SJCRH30 (cell line): ENCODE measurements around the gene ACTG1. TPM values are rescaled to one million over a fixed set of nuclear protein-coding genes. Genes with fewer than 3 reads are reported as not detected.

Source experiments
- DNase-seq, 2 experiments: peaks; one replicate each; pipeline ENCODE4 v3.0.0-alpha.2; 2015 to 2020
- H3K27ac ChIP-seq: fragments of 250-450 bp; sonication (Bioruptor Pico); 2 replicates; pipeline ENCODE4 v1.5.1; 2020; ENCODE audit warnings: mild to moderate bottlenecking, moderate library complexity
- H3K27me3 ChIP-seq: fragments of 250-450 bp; sonication (Bioruptor Pico); 2 replicates; pipeline ENCODE4 v1.5.1; 2020; ENCODE audit warnings: mild to moderate bottlenecking, moderate library complexity
- H3K36me3 ChIP-seq: fragments of 250-450 bp; sonication (Bioruptor Pico); 2 replicates; pipeline ENCODE4 v1.5.1; 2020; ENCODE audit warnings: mild to moderate bottlenecking, moderate library complexity
- H3K4me1 ChIP-seq: fragments of 250-450 bp; sonication (Bioruptor Pico); 2 replicates; pipeline ENCODE4 v1.5.1; 2020; ENCODE audit warnings: mild to moderate bottlenecking, moderate library complexity
- H3K4me3 ChIP-seq: fragments of 250-450 bp; sonication (Bioruptor Pico); 2 replicates; pipeline ENCODE4 v1.5.1; 2020; ENCODE audit warnings: mild to moderate bottlenecking, moderate library complexity
- H3K9me3 ChIP-seq: fragments of 250-450 bp; sonication (Bioruptor Pico); replicated peaks from 2 replicates; pipeline ENCODE4 v1.5.1; 2020; ENCODE audit warnings: mild to moderate bottlenecking, moderate library complexity
- total RNA-seq: library from RNA; depleted of rRNA; stranded (reverse); fragments of >200 nt; shearing (Covaris generic); gene quantifications from 2 replicates; pipeline ENCODE4 v1.2.3, GENCODE V29; 2014

ACTG1 gene
- total RNA-seq, 1 experiment from 2014 or later: 3,121 TPM

- H3K27ac ChIP-seq: no peak overlapping the region
- peaks cover 9% of the 10 kb centered on the region; the same call in 1 of the 2 replicates for H3K4me1 ChIP-seq
- no peak for DNase-seq
- H3K9me3 ChIP-seq: no peaks in the 10 kb centered on the region
- H3K36me3 ChIP-seq: peaks cover 34% of the 10 kb centered on the region
- H3K4me3 ChIP-seq: peak overlapping the region; percentile 83
- H3K27me3 ChIP-seq: no peaks in the 10 kb centered on the region
These were observed 38.3 kb upstream of the ACTG1 start for GRCh38 chr17:81550830-81551457.

GRCh38 chr17:81550285-81550684, 37.7 kb upstream of the ACTG1 start:
- H3K4me3 ChIP-seq: no peak overlapping the region
- peaks cover 39% of the 10 kb centered on the region for H3K36me3 ChIP-seq
- DNase-seq: no peak
- H3K9me3 ChIP-seq: no peaks in the 10 kb centered on the region
- no peak overlapping the region for H3K27ac ChIP-seq
- H3K27me3 ChIP-seq: no peaks in the 10 kb centered on the region
- peaks cover 9% of the 10 kb centered on the region; the same call in 1 of the 2 replicates for H3K4me1 ChIP-seq

- Histone ChIP-seq H3K9me3 (no peaks in the 10 kb centered on the region), H3K4me3 (no peak overlapping the region), H3K27me3 (no peaks in the 10 kb centered on the region), H3K4me1 (peaks cover 9% of the 10 kb centered on the region; the same call in 1 of the 2 replicates), H3K27ac (no peak overlapping the region), H3K36me3 (peaks cover 44% of the 10 kb centered on the region)
- DNase-seq: no peak
These were observed 37.2 kb upstream of the ACTG1 start for GRCh38 chr17:81549826-81550225.

- Histone ChIP-seq H3K27ac (no peak overlapping the region), H3K9me3 (no peaks in the 10 kb centered on the region), H3K4me3 (no peak overlapping the region), H3K36me3 (peaks cover 50% of the 10 kb centered on the region), H3K27me3 (no peaks in the 10 kb centered on the region), H3K4me1 (peaks cover 9% of the 10 kb centered on the region; the same call in 1 of the 2 replicates)
- DNase-seq: no peak
These were observed 36.5 kb upstream of the ACTG1 start for GRCh38 chr17:81549031-81549557.

- Histone ChIP-seq H3K36me3 (peaks cover 59% of the 10 kb centered on the region), H3K27ac (no peak overlapping the region)
These were observed 35.0 kb upstream of the ACTG1 start for GRCh38 chr17:81547614-81547982.

GRCh38 chr17:81546906-81547613, 34.5 kb upstream of the ACTG1 start:
- Histone ChIP-seq H3K27me3 (no peaks in the 10 kb centered on the region), H3K4me3 (no peak overlapping the region), H3K27ac (no peak overlapping the region), H3K4me1 (peaks cover 6% of the 10 kb centered on the region; the same call in 1 of the 2 replicates), H3K36me3 (peaks cover 59% of the 10 kb centered on the region), H3K9me3 (no peaks in the 10 kb centered on the region)
- DNase-seq: no peak

More at GRCh38 chr17:81547614-81547982, 35.0 kb upstream of the ACTG1 start:
- Histone ChIP-seq H3K4me3 (no peak overlapping the region), H3K27me3 (no peaks in the 10 kb centered on the region), H3K9me3 (no peaks in the 10 kb centered on the region), H3K4me1 (peaks cover 6% of the 10 kb centered on the region; the same call in 1 of the 2 replicates)
- no peak for DNase-seq

- Histone ChIP-seq H3K36me3 (peaks cover 59% of the 10 kb centered on the region), H3K4me3 (no peak overlapping the region), H3K27me3 (no peaks in the 10 kb centered on the region), H3K4me1 (no peaks in the 10 kb centered on the region), H3K27ac (no peak overlapping the region), H3K9me3 (no peaks in the 10 kb centered on the region)
- no peak for DNase-seq
These were observed 32.8 kb upstream of the ACTG1 start for GRCh38 chr17:81545160-81545949.

GRCh38 chr17:81544281-81544974, 31.8 kb upstream of the ACTG1 start:
- Histone ChIP-seq H3K9me3 (no peaks in the 10 kb centered on the region), H3K4me1 (peaks cover 3% of the 10 kb centered on the region; the same call in 1 of the 2 replicates), H3K27me3 (no peaks in the 10 kb centered on the region), H3K27ac (no peak overlapping the region), H3K36me3 (peaks cover 59% of the 10 kb centered on the region), H3K4me3 (no peak overlapping the region)
- DNase-seq: no peak

GRCh38 chr17:81543756-81544155, 31.2 kb upstream of the ACTG1 start:
- Histone ChIP-seq H3K9me3 (no peaks in the 10 kb centered on the region), H3K27ac (no peak overlapping the region), H3K4me1 (peaks cover 9% of the 10 kb centered on the region), H3K4me3 (no peak overlapping the region), H3K27me3 (no peaks in the 10 kb centered on the region), H3K36me3 (peaks cover 55% of the 10 kb centered on the region)
- no peak for DNase-seq

- no peak overlapping the region for H3K27ac ChIP-seq
- H3K4me3 ChIP-seq: no peak overlapping the region
- H3K9me3 ChIP-seq: no peaks in the 10 kb centered on the region
- no peak for DNase-seq
- peaks cover 14% of the 10 kb centered on the region for H3K4me1 ChIP-seq
- H3K36me3 ChIP-seq: peaks cover 51% of the 10 kb centered on the region
- H3K27me3 ChIP-seq: no peaks in the 10 kb centered on the region
These were observed 30.7 kb upstream of the ACTG1 start for GRCh38 chr17:81543339-81543675.

- no peak overlapping the region for H3K4me3 ChIP-seq
- H3K27ac ChIP-seq: no peak overlapping the region
- no peaks in the 10 kb centered on the region for H3K27me3 ChIP-seq
- no peaks in the 10 kb centered on the region for H3K9me3 ChIP-seq
- peaks cover 47% of the 10 kb centered on the region for H3K36me3 ChIP-seq
- H3K4me1 ChIP-seq: peaks cover 20% of the 10 kb centered on the region
- no peak for DNase-seq
These were observed 30.1 kb upstream of the ACTG1 start for GRCh38 chr17:81542431-81543338.

- Histone ChIP-seq H3K27me3 (no peaks in the 10 kb centered on the region), H3K9me3 (no peaks in the 10 kb centered on the region), H3K4me3 (no peak overlapping the region), H3K36me3 (peaks cover 33% of the 10 kb centered on the region), H3K4me1 (peaks cover 28% of the 10 kb centered on the region), H3K27ac (no peak overlapping the region)
- no peak for DNase-seq
These were observed 28.5 kb upstream of the ACTG1 start for GRCh38 chr17:81541123-81541522.

GRCh38 chr17:81540676-81541027, 28.1 kb upstream of the ACTG1 start:
- Histone ChIP-seq H3K4me1 (peaks cover 28% of the 10 kb centered on the region), H3K27ac (no peak overlapping the region), H3K36me3 (peaks cover 28% of the 10 kb centered on the region), H3K9me3 (no peaks in the 10 kb centered on the region), H3K4me3 (no peak overlapping the region), H3K27me3 (no peaks in the 10 kb centered on the region)
- no peak for DNase-seq
